Erythroblast (primary cell): ENCODE results near the gene H6PD.

Source experiments
- DNase-seq, 2 experiments: peaks; one replicate each; lab custom pipeline; 2025; lab: John Stamatoyannopoulos, UW
- GATA1 ChIP-seq: IDR thresholded peaks from 2 replicates; pipeline ENCODE4 v1.6.1; 2011; ENCODE audit warnings: low read depth, mild to moderate bottlenecking, control low read depth, low read length, moderate library complexity
- POLR2A ChIP-seq: IDR thresholded peaks from 2 replicates; pipeline ENCODE4 v1.6.1; 2011; ENCODE audit warnings: mild to moderate bottlenecking, low read length

Gene H6PD

GRCh38 chr1:9273177-9273576, 38.6 kb downstream of the H6PD start:
- TF ChIP-seq POLR2A (no peak), GATA1 (no peak)

GRCh38 chr1:9275161-9275560, 40.6 kb downstream of the H6PD start:
- DNase-seq = no peak
- TF ChIP-seq GATA1 (no peak), POLR2A (no peak)

More at GRCh38 chr1:9273177-9273576, 38.6 kb downstream of the H6PD start:
- no peak for DNase-seq

- DNase-seq = peak; percentile 67 to 80
- TF ChIP-seq POLR2A (no peak), GATA1 (no peak)
These were observed 41.0 kb downstream of the H6PD start for GRCh38 chr1:9275567-9276034.

GRCh38 chr1:9278116-9278515, 43.5 kb downstream of the H6PD start:
- no peak for DNase-seq
- TF ChIP-seq GATA1 (no peak), POLR2A (no peak)

- no peak for DNase-seq
- TF ChIP-seq GATA1 (no peak), POLR2A (no peak)
These were observed 44.1 kb downstream of the H6PD start for GRCh38 chr1:9278585-9279153.

- no peak for DNase-seq
- no peak for TF ChIP-seq POLR2A
- TF ChIP-seq GATA1 = no peak
These were observed 44.7 kb downstream of the H6PD start for GRCh38 chr1:9279172-9279840.

- DNase-seq = peak; percentile 57 to 64
- TF ChIP-seq POLR2A (no peak), GATA1 (no peak)
These were observed 45.7 kb downstream of the H6PD start for GRCh38 chr1:9280015-9280860.

- TF ChIP-seq GATA1 = no peak
- no peak for TF ChIP-seq POLR2A
These were observed 46.7 kb downstream of the H6PD start for GRCh38 chr1:9281071-9281827.

GRCh38 chr1:9281908-9282695, 47.5 kb downstream of the H6PD start:
- DNase-seq = no peak
- no peak for TF ChIP-seq POLR2A
- no peak for TF ChIP-seq GATA1

More at GRCh38 chr1:9281071-9281827, 46.7 kb downstream of the H6PD start:
- DNase-seq = no peak

GRCh38 chr1:9282696-9282955, 48.1 kb downstream of the H6PD start:
- no peak for DNase-seq
- TF ChIP-seq GATA1 (no peak), POLR2A (no peak)

- DNase-seq = no peak
These were observed 49.5 kb downstream of the H6PD start for GRCh38 chr1:9284061-9284460.

GRCh38 chr1:9286556-9286955, 52.0 kb downstream of the H6PD start:
- DNase-seq = no peak
- no peak for TF ChIP-seq POLR2A
- no peak for TF ChIP-seq GATA1

More at GRCh38 chr1:9284061-9284460, 49.5 kb downstream of the H6PD start:
- no peak for TF ChIP-seq POLR2A
- no peak for TF ChIP-seq GATA1
